ENCODE results near the gene CAPN11. TPM values are rescaled to one million over a fixed set of nuclear protein-coding genes. Genes with fewer than 3 reads are reported as not detected.

The CAPN11 gene
- total and polyA plus RNA-seq, 10 of the 15 experiments (the other 5 are each of a cell fraction or from before 2014, with no cell fraction given) = 0.05 to 0.44 (median 0.31) TPM

GRCh38 chr6:44111434-44112417 lies 46.9 kb upstream of the CAPN11 start:
- Histone ChIP-seq H3K4me3 (no peak overlapping the region), H3K27me3 (replicated peaks in 1 of 2; ENCODE audit: control insufficient read depth in 2 of 2, insufficient read depth in 2 of 2, low read length in 1 of 2) (no peaks in the 10 kb centered on the region), H3K9ac (ENCODE audit: control insufficient read depth, insufficient read depth, low read length) (no peak overlapping the region), H3K79me2 (ENCODE audit: control insufficient read depth, insufficient read depth, low read length) (peaks cover 8% of the 10 kb centered on the region), H4K20me1 (ENCODE audit: control insufficient read depth, insufficient read depth) (no peaks in the 10 kb centered on the region), H3K27ac (ENCODE audit: control insufficient read depth, insufficient read depth) (no peak overlapping the region), H2AFZ (ENCODE audit: control insufficient read depth, low read depth, low read length) (no peak overlapping the region), H3K9me3 (replicated peaks; ENCODE audit: control insufficient read depth, insufficient read depth, low read length) (no peaks in the 10 kb centered on the region), H3K4me1 (ENCODE audit: control insufficient read depth, insufficient read depth, low read length) (no peaks in the 10 kb centered on the region), H3K4me2 (ENCODE audit: control insufficient read depth, insufficient read depth) (no peak overlapping the region), H3K36me3 (ENCODE audit: control insufficient read depth in 2 of 2, insufficient read depth in 2 of 2, low read length in 1 of 2) (peaks cover 23 to 35% of the 10 kb centered on the region in 2 experiments)
- FAIRE-seq = no peak
- ChIA-PET POLR2A (interaction anchor here (0.6 kb wide), 1 partner anchor 150 kb away, joined by 4 read pairs; no protein-coding TSS in a partner anchor), RAD21 (ENCODE audit: unreplicated experiment) (interaction anchor here (0.6 to 0.8 kb wide), 2 partner anchors 15 to 27 kb away, joined by 3 to 4 read pairs; no protein-coding TSS in a partner anchor), SMC1A (ENCODE audit: uncharacterized antibody, unreplicated experiment) (interaction anchor here (0.9 to 1.9 kb wide), 3 partner anchors 10 to 155 kb away, joined by 3 to 5 read pairs (median 3); no protein-coding TSS in a partner anchor), CTCF (interaction anchor here (0.8 to 2.4 kb wide), 8 partner anchors 10 to 338 kb away, joined by 3 to 19 read pairs (median 4); no protein-coding TSS in a partner anchor)
- DNase-seq (ENCODE audit: low read depth, low spot score) = no peak
- no peak for ATAC-seq
- 63% methylated on average over 6 of the region's 6 CpGs for WGBS (ENCODE audit: insufficient coverage, insufficient replicate concordance, low lambda C conversion rate, missing lambda C conversion rate)
- TF ChIP-seq ATF3 (IDR thresholded peaks at IDR 0.05; ENCODE audit: borderline replicate concordance, extremely low read depth, low read depth, low read length) (no peak), ZNF622 (IDR thresholded peaks at IDR 0.05) (no peak), GABPA (IDR thresholded peaks at IDR 0.05; ENCODE audit: low read depth) (no peak), ZNF207 (IDR thresholded peaks at IDR 0.05; ENCODE audit: borderline replicate concordance) (no peak), HDGF (IDR thresholded peaks at IDR 0.05) (no peak), EED (IDR thresholded peaks at IDR 0.05; ENCODE audit: low read depth) (no peak)
- intact Hi-C loops (cut with micrococcal nuclease; ENCODE audit: unreplicated experiment) (no loop called here), in situ Hi-C loops (cut with MboI) (no loop called here)
- TSS peak; percentile 12 for BruUV-seq (replicated peaks)

Measured in GM12878 (cell line).